Upper lobe of left lung (tissue), 6 donors: ENCODE results near the gene NECTIN2. TPM values are rescaled to one million over a fixed set of nuclear protein-coding genes. Genes with fewer than 3 reads are reported as not detected.
"Not testable (repeated sequence)": the region's sequence is repeated elsewhere in the genome, so short reads cannot be mapped to it uniquely, and the experiment has no call there.

ENCODE experiments used
- ATAC-seq, 2 donors: fragments of 200-7000 bp; cut with Tn5 transposase; one replicate each; pipeline ENCODE4 v1.9.1; 2022; ENCODE audit warnings: mild to moderate bottlenecking in 2 of 2, moderate library complexity in 2 of 2; ENCODE audit not compliant: low FRiP score in 2 of 2
- DNase-seq, 2 donors: peaks; one replicate each; pipeline ENCODE4 v3.0.0-alpha.2; 2019 to 2020
- H3K27ac ChIP-seq, 4 donors: fragments of 200-600 bp; sonication (generic); one replicate each; pipeline ENCODE4 v1.5.1; 2016 to 2019
- H3K27me3 ChIP-seq, 4 donors: fragments of 200-600 bp; sonication (generic); one replicate each; pipeline ENCODE4 v1.5.1; 2017 to 2019
- H3K36me3 ChIP-seq, 4 donors: fragments of 200-600 bp; sonication (generic); one replicate each; pipeline ENCODE4 v1.5.1; 2016 to 2019
- H3K4me1 ChIP-seq, 4 donors: fragments of 200-600 bp; sonication (generic); one replicate each; pipeline ENCODE4 v1.5.1; 2018 to 2019
- H3K4me3 ChIP-seq, 4 donors: fragments of 200-600 bp; sonication (generic); one replicate each; pipeline ENCODE4 v1.5.1; 2017 to 2019; ENCODE audit warnings: mild to moderate bottlenecking in 2 of 4, moderate library complexity in 1 of 4
- H3K9me3 ChIP-seq, 4 donors: fragments of 200-600 bp; sonication (generic); one replicate each; pipeline ENCODE4 v1.5.1; 2018 to 2019
- EP300 ChIP-seq, 4 donors: sonication (generic); formaldehyde crosslinking; IDR thresholded peaks; one replicate each; pipeline ENCODE4 v1.5.1; 2017; ENCODE audit warnings: antibody characterized with exemption in 4 of 4, control low read depth in 2 of 4
- POLR2A ChIP-seq, 4 donors: fragments of 450-650 bp; IDR thresholded peaks; one replicate each; pipeline ENCODE4 v1.5.1; 2016 to 2017; ENCODE audit warnings: antibody characterized with exemption in 4 of 4, mild to moderate bottlenecking in 2 of 4
- POLR2AphosphoS5 ChIP-seq, 2 donors: sonication (generic); formaldehyde crosslinking; IDR thresholded peaks; one replicate each; pipeline ENCODE4 v1.5.1; 2017; ENCODE audit warnings: antibody characterized with exemption in 2 of 2
- WGBS, 2 donors: methylation state at CpG; one replicate each; pipeline ENCODE4 v1.1.5; 2017 to 2018; 5-methylcytosine and 5-hydroxymethylcytosine counted together
- total RNA-seq, 6 donors: library from RNA; depleted of rRNA in 4 of 6; stranded (reverse); fragments of >200 nt in 4 of 6; gene quantifications; one replicate each; pipeline versions ENCODE4 v1.1.0 to v1.2.1, GENCODE V29; 2016 to 2021
- TF ChIP-seq, protein P1 (sequence below), 6 experiments: fragments of 450-650 bp in 4 of 6; fragments of 200-600 bp in 2 of 6; sonication (generic) in 2 of 6; IDR thresholded peaks; one replicate each; pipeline ENCODE4 v1.5.1; 2016 to 2019; ENCODE audit warnings: antibody characterized with exemption in 6 of 6
- donor health status: DM: no; HTN: no; CAD: no; lungs with moderate emphysema.
- donor health status: DM: no; HTN: yes; CAD: no; lungs with severe emphysema.

NECTIN2 gene
- total RNA-seq, 6 donors from 2014 or later, result 52.2 to 152 (median 109) TPM

DNA sequence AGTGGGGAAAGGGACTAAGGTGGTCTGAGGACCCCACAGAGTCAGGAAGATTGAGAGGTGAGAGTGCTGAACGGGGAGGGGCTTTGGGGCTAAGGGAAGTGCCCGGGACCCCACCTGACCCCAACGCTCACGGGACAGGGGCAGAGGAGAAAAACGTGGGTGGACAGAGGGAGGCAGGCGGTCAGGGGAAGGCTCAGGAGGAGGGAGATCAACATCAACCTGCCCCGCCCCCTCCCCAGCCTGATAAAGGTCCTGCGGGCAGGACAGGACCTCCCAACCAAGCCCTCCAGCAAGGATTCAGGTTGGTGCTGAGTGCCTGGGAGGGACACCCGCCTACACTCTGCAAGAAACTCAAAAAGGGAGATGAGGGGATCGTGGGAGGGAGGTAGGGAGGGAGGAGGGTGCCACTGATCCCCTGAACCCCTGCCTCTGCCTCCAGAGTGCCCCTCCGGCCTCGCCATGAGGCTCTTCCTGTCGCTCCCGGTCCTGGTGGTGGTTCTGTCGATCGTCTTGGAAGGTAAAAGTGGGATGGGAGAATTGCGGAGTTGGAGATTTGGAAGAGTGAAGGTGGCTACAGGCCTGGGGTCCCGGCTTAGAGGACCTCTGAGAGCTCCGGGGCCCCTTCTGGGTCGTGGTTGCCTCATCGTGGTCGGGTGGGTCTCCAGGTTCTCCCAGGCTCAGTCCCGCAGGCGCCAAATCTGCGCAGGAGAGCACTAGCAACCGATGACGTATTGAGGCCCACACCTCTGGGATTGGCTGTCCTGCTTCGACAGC is 68.5 kb downstream of the NECTIN2 start, which contains the start of gene APOC1:
Gene APOC1, plus strand, starts transcription at position 176 of the 774 bp plus-strand sequence. Its CDS starts 284 bp downstream, at position 460.
- TF ChIP-seq POLR2A (IDR thresholded peaks at IDR 0.05), result peak in 1 of 4 donors; percentile 43
- ATAC-seq (peak; percentile 89 to 94), DNase-seq (peak in 1 of 2 donors; percentile 89)
- H3K4me3 ChIP-seq, result peak within 1 kb of the TSS in 3 of 4 donors; percentile 45 to 58 (median 55)
- not testable (repeated sequence) for H3K9me3 ChIP-seq, H3K36me3 ChIP-seq, H3K27me3 ChIP-seq
- H3K4me1 ChIP-seq, result peaks cover 2 to 20% (median 20%) of the 10 kb centered on the region in 4 donors
- peak within 1 kb of the TSS; percentile 48 to 81 (median 66) for H3K27ac ChIP-seq
- WGBS, 2 donors, result 6 to 7% methylated on average over 25 to 28 of the region's 28 CpGs

DNA sequence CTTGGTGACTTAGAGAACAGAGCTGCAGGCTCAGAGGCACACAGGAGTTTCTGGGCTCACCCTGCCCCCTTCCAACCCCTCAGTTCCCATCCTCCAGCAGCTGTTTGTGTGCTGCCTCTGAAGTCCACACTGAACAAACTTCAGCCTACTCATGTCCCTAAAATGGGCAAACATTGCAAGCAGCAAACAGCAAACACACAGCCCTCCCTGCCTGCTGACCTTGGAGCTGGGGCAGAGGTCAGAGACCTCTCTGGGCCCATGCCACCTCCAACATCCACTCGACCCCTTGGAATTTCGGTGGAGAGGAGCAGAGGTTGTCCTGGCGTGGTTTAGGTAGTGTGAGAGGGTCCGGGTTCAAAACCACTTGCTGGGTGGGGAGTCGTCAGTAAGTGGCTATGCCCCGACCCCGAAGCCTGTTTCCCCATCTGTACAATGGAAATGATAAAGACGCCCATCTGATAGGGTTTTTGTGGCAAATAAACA is 78.2 kb downstream of the NECTIN2 start:
- H3K36me3 ChIP-seq, result no peaks in the 10 kb centered on the region
- ATAC-seq (no peak), DNase-seq (no peak)
- no peaks in the 10 kb centered on the region for H3K9me3 ChIP-seq
- TF ChIP-seq POLR2AphosphoS5 (IDR thresholded peaks at IDR 0.05), result no peak
- TF ChIP-seq, protein P1, sequence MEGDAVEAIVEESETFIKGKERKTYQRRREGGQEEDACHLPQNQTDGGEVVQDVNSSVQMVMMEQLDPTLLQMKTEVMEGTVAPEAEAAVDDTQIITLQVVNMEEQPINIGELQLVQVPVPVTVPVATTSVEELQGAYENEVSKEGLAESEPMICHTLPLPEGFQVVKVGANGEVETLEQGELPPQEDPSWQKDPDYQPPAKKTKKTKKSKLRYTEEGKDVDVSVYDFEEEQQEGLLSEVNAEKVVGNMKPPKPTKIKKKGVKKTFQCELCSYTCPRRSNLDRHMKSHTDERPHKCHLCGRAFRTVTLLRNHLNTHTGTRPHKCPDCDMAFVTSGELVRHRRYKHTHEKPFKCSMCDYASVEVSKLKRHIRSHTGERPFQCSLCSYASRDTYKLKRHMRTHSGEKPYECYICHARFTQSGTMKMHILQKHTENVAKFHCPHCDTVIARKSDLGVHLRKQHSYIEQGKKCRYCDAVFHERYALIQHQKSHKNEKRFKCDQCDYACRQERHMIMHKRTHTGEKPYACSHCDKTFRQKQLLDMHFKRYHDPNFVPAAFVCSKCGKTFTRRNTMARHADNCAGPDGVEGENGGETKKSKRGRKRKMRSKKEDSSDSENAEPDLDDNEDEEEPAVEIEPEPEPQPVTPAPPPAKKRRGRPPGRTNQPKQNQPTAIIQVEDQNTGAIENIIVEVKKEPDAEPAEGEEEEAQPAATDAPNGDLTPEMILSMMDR (IDR thresholded peaks at IDR 0.05), result no peak
- no peak for TF ChIP-seq POLR2A (IDR thresholded peaks at IDR 0.05)
- TF ChIP-seq EP300 (IDR thresholded peaks at IDR 0.05), result no peak
- H3K4me3 ChIP-seq, result no peak overlapping the region
- 60 to 66% methylated on average over 8 of the region's 8 CpGs for WGBS, 2 donors
- H3K4me1 ChIP-seq, result peaks cover 12 to 36% (median 27%) of the 10 kb centered on the region in 4 donors
- peak overlapping the region in 3 of 4 donors; percentile 30 to 80 (median 57) for H3K27ac ChIP-seq
- no peaks in the 10 kb centered on the region for H3K27me3 ChIP-seq

DNA sequence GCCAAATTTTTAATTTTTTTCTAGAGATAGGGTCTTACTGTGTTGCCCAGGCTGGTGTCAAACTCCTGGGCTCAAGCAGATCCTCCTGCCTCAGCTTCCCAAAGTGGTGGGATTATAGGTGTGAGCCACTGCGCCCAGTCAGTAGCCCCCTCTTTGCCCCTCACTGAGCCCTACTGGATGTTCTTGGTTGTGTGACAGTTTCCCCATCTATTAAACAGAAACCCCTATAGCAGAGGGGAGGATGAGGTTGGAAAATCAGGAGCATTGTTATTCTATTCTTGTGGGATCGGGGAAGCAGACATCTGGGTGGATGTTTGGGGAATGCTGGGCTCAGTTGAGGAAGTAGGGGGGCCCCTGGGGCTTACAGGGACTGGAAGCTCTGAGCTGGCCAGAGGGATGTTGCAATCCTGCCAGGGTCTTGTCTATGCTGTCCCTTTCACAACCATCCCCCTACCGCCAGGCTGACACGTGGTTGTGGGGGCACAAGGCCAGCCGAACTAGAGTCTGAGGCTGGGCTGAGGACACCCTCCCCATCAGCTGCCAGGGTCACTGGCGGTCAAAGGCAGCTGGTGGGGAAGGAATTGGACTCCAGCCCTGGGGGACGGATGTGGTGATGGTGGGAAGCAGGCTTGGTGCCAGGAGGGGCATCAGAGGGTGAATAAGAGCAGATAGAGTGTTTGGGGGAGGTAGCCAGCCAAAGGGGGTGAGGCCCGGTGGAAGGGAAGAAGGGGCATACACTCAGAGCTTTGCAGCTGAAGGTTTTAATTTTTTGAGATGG is 79.2 kb downstream of the NECTIN2 start:
- DNase-seq, result peak in 1 of 2 donors; percentile 83
- TF ChIP-seq, protein P1 (IDR thresholded peaks at IDR 0.05), result no peak
- TF ChIP-seq EP300 (IDR thresholded peaks at IDR 0.05) (no peak), POLR2AphosphoS5 (IDR thresholded peaks at IDR 0.05) (peak; percentile 58 to 62), POLR2A (IDR thresholded peaks at IDR 0.05) (peak in 1 of 4 donors; percentile 31)
- no peak overlapping the region for H3K4me3 ChIP-seq
- no peaks in the 10 kb centered on the region for H3K9me3 ChIP-seq
- peak overlapping the region in 2 of 4 donors; percentile 57 to 80 for H3K27ac ChIP-seq
- ATAC-seq, result peak; percentile 65 to 69
- H3K36me3 ChIP-seq, result no peaks in the 10 kb centered on the region
- 26 to 43% methylated on average over 8 of the region's 8 CpGs for WGBS, 2 donors
- peaks cover 12 to 36% (median 27%) of the 10 kb centered on the region in 4 donors for H3K4me1 ChIP-seq
- H3K27me3 ChIP-seq, result no peaks in the 10 kb centered on the region

DNA sequence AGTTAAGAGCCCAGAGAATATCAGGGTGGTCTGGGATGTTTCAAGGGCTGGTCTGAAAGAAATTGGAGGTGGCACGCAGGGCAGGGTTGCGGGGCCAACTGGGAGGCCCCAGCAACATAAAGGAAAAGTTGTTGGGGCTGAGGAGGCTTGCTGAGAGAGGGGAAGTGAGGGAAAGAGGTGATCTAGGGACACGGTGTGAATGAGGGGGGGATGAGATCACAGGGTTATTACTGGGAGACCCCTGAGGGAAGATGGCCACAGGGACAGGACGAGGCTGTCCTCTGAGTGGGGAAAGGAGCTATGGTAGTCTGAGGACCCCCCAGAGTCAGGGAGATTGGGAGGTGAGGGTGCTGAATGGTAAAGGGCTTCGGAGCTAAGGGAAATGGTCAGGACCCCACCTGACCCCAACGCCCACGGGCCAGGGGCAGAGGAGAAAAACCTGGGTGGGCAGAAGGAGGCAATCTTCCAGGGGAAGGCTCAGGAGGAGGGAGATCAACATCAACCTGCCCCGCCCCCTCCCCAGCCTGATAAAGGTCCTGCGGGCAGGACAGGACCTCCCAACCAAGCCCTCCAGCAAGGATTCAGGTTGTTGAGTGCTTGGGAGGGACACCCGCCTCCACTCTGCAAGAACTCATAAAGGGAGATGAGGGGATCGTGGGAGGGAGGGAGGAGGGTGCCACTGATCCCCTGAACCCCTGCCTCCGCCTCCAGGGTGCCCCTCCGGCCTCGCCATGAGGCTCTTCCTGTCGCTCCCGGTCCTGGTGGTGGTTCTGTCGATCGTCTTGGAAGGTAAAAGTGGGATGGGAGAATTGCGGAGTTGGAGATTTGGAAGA is 80.4 kb downstream of the NECTIN2 start:
- H3K27me3 ChIP-seq, DNase-seq, H3K9me3 ChIP-seq, H3K36me3 ChIP-seq: not testable (repeated sequence)
- ATAC-seq, result peak in 1 of 2 donors; percentile 7
- Histone ChIP-seq H3K27ac (peak overlapping the region in 2 of 4 donors; percentile 8 to 52), H3K4me1 (peaks cover 12 to 36% (median 27%) of the 10 kb centered on the region in 4 donors), H3K4me3 (peak overlapping the region in 2 of 4 donors; percentile 18 to 40)
- WGBS, 2 donors, result 34 to 48% methylated on average over 14 to 18 of the region's 19 CpGs

DNA sequence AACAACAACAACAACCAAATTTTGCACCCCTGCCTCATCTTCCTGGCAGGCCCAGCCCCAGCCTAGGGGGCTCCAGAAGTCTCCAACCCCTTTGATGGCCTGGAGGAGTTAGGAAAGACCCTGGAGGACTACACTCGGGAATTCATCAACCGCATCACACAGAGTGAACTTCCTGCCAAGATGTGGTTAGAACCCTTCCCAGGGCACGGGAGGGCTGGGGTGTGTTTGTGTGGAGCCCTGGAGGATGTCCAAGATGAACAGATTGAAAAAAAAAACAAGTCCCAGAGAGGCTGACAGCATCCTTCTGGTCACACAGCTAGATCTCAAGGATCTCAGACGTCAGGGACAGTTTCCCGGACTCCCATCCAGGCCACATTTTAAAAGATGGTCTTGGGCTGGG is 81.6 kb downstream of the NECTIN2 start:
- H3K4me1 ChIP-seq, result peaks cover 12 to 36% (median 27%) of the 10 kb centered on the region in 4 donors
- no peak for ATAC-seq
- H3K9me3 ChIP-seq, result no peaks in the 10 kb centered on the region
- no peak for TF ChIP-seq POLR2A (IDR thresholded peaks at IDR 0.05)
- no peak for TF ChIP-seq POLR2AphosphoS5 (IDR thresholded peaks at IDR 0.05)
- no peak for TF ChIP-seq EP300 (IDR thresholded peaks at IDR 0.05)
- TF ChIP-seq, protein P1 (IDR thresholded peaks at IDR 0.05), result no peak
- no peak for DNase-seq
- H3K27me3 ChIP-seq, result no peaks in the 10 kb centered on the region
- 41 to 48% methylated on average over 5 of the region's 5 CpGs for WGBS, 2 donors
- H3K4me3 ChIP-seq, result no peak overlapping the region
- peak overlapping the region in 1 of 4 donors; percentile 68 for H3K27ac ChIP-seq
- H3K36me3 ChIP-seq, result no peaks in the 10 kb centered on the region
